ENCODE data around the gene SLC37A3.

The SLC37A3 gene

GRCh38 chr7:140284062-140284461 lies 114.3 kb downstream of the SLC37A3 start:
- TF ChIP-seq, protein P1, sequence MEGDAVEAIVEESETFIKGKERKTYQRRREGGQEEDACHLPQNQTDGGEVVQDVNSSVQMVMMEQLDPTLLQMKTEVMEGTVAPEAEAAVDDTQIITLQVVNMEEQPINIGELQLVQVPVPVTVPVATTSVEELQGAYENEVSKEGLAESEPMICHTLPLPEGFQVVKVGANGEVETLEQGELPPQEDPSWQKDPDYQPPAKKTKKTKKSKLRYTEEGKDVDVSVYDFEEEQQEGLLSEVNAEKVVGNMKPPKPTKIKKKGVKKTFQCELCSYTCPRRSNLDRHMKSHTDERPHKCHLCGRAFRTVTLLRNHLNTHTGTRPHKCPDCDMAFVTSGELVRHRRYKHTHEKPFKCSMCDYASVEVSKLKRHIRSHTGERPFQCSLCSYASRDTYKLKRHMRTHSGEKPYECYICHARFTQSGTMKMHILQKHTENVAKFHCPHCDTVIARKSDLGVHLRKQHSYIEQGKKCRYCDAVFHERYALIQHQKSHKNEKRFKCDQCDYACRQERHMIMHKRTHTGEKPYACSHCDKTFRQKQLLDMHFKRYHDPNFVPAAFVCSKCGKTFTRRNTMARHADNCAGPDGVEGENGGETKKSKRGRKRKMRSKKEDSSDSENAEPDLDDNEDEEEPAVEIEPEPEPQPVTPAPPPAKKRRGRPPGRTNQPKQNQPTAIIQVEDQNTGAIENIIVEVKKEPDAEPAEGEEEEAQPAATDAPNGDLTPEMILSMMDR (IDR thresholded peaks at IDR 0.05): no peak
- DNase-seq (ENCODE audit: low spot score): no peak
- Histone ChIP-seq H3K27ac (no peak overlapping the region), H3K4me3 (no peak overlapping the region)
